ENCODE measurements around the gene ASB4. TPM values are rescaled to one million over a fixed set of nuclear protein-coding genes. Genes with fewer than 3 reads are reported as not detected.
"Not testable (repeated sequence)": the region's sequence is repeated elsewhere in the genome, so short reads cannot be mapped to it uniquely, and the experiment has no call there.

Gene ASB4
- total RNA-seq, 2 donors from 2014 or later, result 0.57 TPM; not detected in 1

DNA sequence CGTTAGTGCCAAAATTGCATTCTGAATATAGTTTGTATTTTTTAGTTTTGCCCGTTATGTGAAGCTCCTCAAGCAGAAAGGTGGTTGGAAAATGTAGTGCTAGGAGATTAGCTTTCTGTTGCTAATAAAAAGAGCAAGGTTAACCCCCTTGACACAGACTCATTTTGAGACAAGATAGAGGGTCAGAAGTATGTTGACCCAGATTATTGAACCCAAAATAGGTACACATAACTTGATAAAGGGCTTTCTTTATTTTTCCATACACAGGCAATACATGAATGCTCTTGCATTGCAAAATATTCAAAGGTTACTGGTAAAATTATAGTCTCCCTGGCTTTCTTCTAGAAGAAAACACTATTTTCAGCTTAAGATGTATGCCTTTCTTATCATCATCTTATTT lies 40.9 kb upstream of the ASB4 start:
- WGBS, result 76% methylated on average over 2 of the region's 2 CpGs
- Histone ChIP-seq H3K27me3 (replicated peaks; ENCODE audit: insufficient read depth) (no peaks in the 10 kb centered on the region), H3K4me1 (replicated peaks) (no peaks in the 10 kb centered on the region), H3K9me3 (no peaks in the 10 kb centered on the region), H3K4me3 (no peak overlapping the region), H3K27ac (no peak overlapping the region), H3K36me3 (no peaks in the 10 kb centered on the region)
- no peak for DNase-seq (ENCODE audit: low spot score)
- intact Hi-C loops (cut with DNase I), result no loop called here
- TF ChIP-seq POLR2AphosphoS5 (IDR thresholded peaks at IDR 0.05), result no peak
- TF ChIP-seq, protein P1, sequence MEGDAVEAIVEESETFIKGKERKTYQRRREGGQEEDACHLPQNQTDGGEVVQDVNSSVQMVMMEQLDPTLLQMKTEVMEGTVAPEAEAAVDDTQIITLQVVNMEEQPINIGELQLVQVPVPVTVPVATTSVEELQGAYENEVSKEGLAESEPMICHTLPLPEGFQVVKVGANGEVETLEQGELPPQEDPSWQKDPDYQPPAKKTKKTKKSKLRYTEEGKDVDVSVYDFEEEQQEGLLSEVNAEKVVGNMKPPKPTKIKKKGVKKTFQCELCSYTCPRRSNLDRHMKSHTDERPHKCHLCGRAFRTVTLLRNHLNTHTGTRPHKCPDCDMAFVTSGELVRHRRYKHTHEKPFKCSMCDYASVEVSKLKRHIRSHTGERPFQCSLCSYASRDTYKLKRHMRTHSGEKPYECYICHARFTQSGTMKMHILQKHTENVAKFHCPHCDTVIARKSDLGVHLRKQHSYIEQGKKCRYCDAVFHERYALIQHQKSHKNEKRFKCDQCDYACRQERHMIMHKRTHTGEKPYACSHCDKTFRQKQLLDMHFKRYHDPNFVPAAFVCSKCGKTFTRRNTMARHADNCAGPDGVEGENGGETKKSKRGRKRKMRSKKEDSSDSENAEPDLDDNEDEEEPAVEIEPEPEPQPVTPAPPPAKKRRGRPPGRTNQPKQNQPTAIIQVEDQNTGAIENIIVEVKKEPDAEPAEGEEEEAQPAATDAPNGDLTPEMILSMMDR (IDR thresholded peaks at IDR 0.05), result no peak
- TF ChIP-seq POLR2A (IDR thresholded peaks at IDR 0.05), result no peak

DNA sequence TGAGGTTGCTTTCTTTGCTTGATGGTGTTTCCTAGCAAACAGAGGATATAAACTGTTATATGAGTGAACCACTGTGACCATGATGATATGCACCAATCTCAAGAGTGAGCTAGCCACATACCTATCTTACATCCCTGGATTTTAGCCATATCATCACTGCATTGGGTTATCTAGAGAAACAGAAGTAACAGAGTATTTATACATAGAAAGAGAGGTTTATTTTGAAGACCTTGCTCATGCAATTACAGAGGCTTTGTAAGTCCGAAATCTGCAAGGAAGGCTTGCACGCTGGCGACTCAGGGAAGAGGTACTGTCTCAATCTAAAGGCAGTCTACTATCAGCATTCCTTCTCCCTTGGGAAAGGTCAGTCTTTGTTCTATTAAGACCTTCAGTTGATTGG lies 39.1 kb upstream of the ASB4 start:
- Histone ChIP-seq H3K9me3 (no peaks in the 10 kb centered on the region), H3K27ac (no peak overlapping the region), H3K36me3 (no peaks in the 10 kb centered on the region), H3K27me3 (replicated peaks; ENCODE audit: insufficient read depth) (no peaks in the 10 kb centered on the region), H3K4me1 (replicated peaks) (no peaks in the 10 kb centered on the region), H3K4me3 (no peak overlapping the region)
- DNase-seq (ENCODE audit: low spot score), result no peak
- intact Hi-C loops (cut with DNase I), result no loop called here
- TF ChIP-seq POLR2AphosphoS5 (IDR thresholded peaks at IDR 0.05), result no peak
- TF ChIP-seq, protein P1 (IDR thresholded peaks at IDR 0.05), result no peak
- no peak for TF ChIP-seq POLR2A (IDR thresholded peaks at IDR 0.05)
- WGBS, result 88% methylated on average over 3 of the region's 3 CpGs

DNA sequence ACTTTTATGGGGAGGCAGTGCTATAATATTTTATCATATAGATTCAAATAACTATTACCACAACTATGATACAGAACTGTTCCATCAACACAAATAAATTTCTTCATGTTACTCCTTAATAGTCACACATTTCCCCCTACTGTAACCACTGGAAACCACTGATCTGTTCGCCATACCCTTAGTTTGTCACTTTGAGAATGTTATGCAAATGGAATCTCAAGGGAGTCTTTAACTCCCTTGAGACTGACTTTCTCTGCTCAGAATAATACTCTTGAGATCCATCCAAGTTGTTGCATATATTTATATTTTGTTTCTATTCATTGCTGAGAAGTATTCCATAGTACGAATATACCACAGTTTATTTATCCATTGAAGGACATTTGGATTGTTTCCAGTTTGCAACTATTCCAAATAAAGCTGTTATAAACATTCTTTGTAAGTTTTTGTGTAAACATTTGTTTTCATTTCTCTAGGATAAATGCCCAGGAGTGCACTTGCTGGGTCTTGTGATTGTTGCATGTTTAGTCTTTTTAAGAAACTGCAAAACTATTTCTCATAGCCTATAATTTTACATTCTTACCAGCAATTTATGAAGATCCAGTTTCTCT lies 31.2 kb upstream of the ASB4 start:
- TF ChIP-seq POLR2A (IDR thresholded peaks at IDR 0.05) (no peak), POLR2AphosphoS5 (IDR thresholded peaks at IDR 0.05) (no peak)
- TF ChIP-seq, protein P1 (IDR thresholded peaks at IDR 0.05), result no peak
- intact Hi-C loops (cut with DNase I), result no loop called here
- Histone ChIP-seq H3K9me3 (no peaks in the 10 kb centered on the region), H3K4me1 (replicated peaks) (no peaks in the 10 kb centered on the region), H3K36me3 (no peaks in the 10 kb centered on the region), H3K27ac (no peak overlapping the region), H3K4me3 (no peak overlapping the region), H3K27me3 (replicated peaks; ENCODE audit: insufficient read depth) (no peaks in the 10 kb centered on the region)
- WGBS, result 55% methylated on average over 2 of the region's 2 CpGs
- DNase-seq (ENCODE audit: low spot score), result no peak

DNA sequence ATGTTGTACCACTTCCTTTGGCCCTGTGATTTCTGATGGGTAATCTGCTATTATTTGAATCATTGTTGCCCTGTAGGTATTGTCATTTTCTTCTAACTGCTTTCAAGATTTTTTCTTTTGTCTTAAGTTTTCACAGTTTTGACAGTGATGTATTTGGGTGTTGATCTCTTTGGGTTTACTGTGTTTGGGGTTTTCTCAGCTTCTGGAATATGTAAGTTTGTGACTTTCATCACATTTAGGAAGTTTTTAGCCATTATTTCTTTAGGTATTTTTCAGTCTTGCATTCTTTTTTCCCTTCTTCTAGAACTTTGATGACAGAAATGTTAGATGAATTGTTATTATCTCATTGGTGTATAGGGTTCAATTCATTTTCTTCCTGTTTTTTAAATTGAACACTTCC lies 27.8 kb upstream of the ASB4 start:
- Histone ChIP-seq H3K4me3 (no peak overlapping the region), H3K36me3 (no peaks in the 10 kb centered on the region), H3K27me3 (replicated peaks; ENCODE audit: insufficient read depth) (no peaks in the 10 kb centered on the region), H3K4me1 (replicated peaks) (no peaks in the 10 kb centered on the region), H3K9me3 (no peaks in the 10 kb centered on the region), H3K27ac (no peak overlapping the region)
- DNase-seq (ENCODE audit: low spot score), result no peak
- intact Hi-C loops (cut with DNase I), result no loop called here
- TF ChIP-seq, protein P1 (IDR thresholded peaks at IDR 0.05), result no peak
- TF ChIP-seq POLR2A (IDR thresholded peaks at IDR 0.05) (no peak), POLR2AphosphoS5 (IDR thresholded peaks at IDR 0.05) (no peak)

DNA sequence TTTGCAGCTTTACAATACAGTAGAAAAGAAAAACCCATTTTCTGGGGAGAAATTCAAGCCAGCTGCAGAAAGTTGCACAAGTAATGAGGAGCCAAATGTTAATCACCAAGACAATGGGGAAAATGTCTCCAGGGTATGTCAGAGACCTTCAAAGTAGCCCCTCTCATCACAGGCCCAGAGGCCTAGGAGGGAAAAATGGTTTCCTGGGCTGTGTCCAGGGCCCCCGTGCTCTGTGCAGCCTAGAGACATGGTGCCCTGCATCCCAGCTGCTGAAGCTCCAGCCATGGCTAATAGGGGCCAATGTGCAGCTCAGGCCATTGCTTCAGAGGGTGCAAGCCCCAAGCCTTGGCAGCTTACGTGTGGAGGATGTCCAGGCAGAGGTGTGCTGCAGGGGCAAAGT lies 25.1 kb upstream of the ASB4 start:
- H3K27me3 ChIP-seq (replicated peaks; ENCODE audit: insufficient read depth); H3K27ac ChIP-seq; H3K4me3 ChIP-seq; intact Hi-C loops (cut with DNase I); H3K36me3 ChIP-seq; DNase-seq (ENCODE audit: low spot score); H3K9me3 ChIP-seq; H3K4me1 ChIP-seq (replicated peaks): not testable (repeated sequence)
- 89% methylated on average over 2 of the region's 2 CpGs for WGBS

Data from prostate gland (tissue), 2 donors.